ENCODE results near the gene RCOR2. TPM values are rescaled to one million over a fixed set of nuclear protein-coding genes. Genes with fewer than 3 reads are reported as not detected.

The RCOR2 gene
- total and polyA plus RNA-seq, 2 of the 4 experiments (the other 2 are of a cell fraction) = 0.90 to 2.0 TPM

- intact Hi-C loops (cut with micrococcal nuclease) = no loop called here
- DNase-seq = peak; percentile 31
Observed at GRCh38 chr11:63961608-63962412, 44.8 kb upstream of the RCOR2 start.

More at GRCh38 chr11:63961608-63962412, 44.8 kb upstream of the RCOR2 start:
- Histone ChIP-seq H2BK120ac (ENCODE audit: low read depth, low read length) (no peak overlapping the region), H2BK15ac (ENCODE audit: low read depth, low read length) (no peak overlapping the region), H3K27me3 (ENCODE audit: control insufficient read depth, insufficient read depth, low read length) (no peaks in the 10 kb centered on the region), H2AK9ac (replicated peaks; ENCODE audit: low read depth, low read length, poor library complexity) (no peak overlapping the region), H4K5ac (ENCODE audit: low read depth, low read length) (no peak overlapping the region; the same call in 1 of the 2 replicates), H3K9me3 (ENCODE audit: control insufficient read depth, insufficient read depth, low read length) (no peaks in the 10 kb centered on the region), H3K9ac (ENCODE audit: low read depth, low read length) (no peak overlapping the region; the same call in 1 of the 2 replicates), H3K9me1 (ENCODE audit: insufficient read depth, low read length) (no peaks in the 10 kb centered on the region), H3K36me3 (ENCODE audit: control insufficient read depth, insufficient read depth, low read length) (no peaks in the 10 kb centered on the region; the same call in 1 of the 2 replicates), H3K4me2 (ENCODE audit: low read depth, low read length) (no peak overlapping the region; the same call in 1 of the 2 replicates), H3K4ac (ENCODE audit: low read depth, low read length) (no peak overlapping the region; the same call in 1 of the 2 replicates), H3K56ac (ENCODE audit: extremely low read depth, insufficient read depth, low read length) (no peak overlapping the region), H2AFZ (replicated peaks; ENCODE audit: low read length, poor library complexity) (peak overlapping the region; percentile 40), H2BK5ac (ENCODE audit: low read depth, low read length, poor library complexity, severe bottlenecking) (no peak overlapping the region), H3K23ac (ENCODE audit: low read depth, low read length) (no peak overlapping the region), H3K14ac (replicated peaks; ENCODE audit: low read depth, low read length) (no peak overlapping the region), H2AK5ac (ENCODE audit: low read depth, low read length) (no peak overlapping the region), H2BK20ac (ENCODE audit: low read depth, low read length) (no peak overlapping the region), H3K4me3 (ENCODE audit: insufficient read depth, low read depth, low read length) (no peak overlapping the region), H4K20me1 (ENCODE audit: insufficient read depth, low read length) (no peaks in the 10 kb centered on the region), H4K8ac (ENCODE audit: low read depth in 2 of 2, low read length in 2 of 2) (0 out of 4 replicates have a peak overlapping the region, but pooled peaks of 1 of the 2 experiments have one; percentile 39), H3K79me1 (ENCODE audit: low read depth in 1 of 2, low read length in 2 of 2) (no peaks in the 10 kb centered on the region), H4K91ac (ENCODE audit: insufficient read depth, low read depth, low read length) (no peak overlapping the region), H3K27ac (ENCODE audit: insufficient read depth, low read length) (no peak overlapping the region), H3K4me1 (ENCODE audit: control insufficient read depth, insufficient read depth, low read length) (peaks cover 7% of the 10 kb centered on the region; the same call in 1 of the 2 replicates), H3K18ac (ENCODE audit: low read depth, low read length) (no peak overlapping the region; the same call in 1 of the 2 replicates)
- no TSS peak for BruUV-seq (replicated peaks)
- in situ Hi-C loops (cut with MboI; ENCODE audit: low sequenced_read_pairs) = no loop called here
- CTCF ChIA-PET = interaction anchor here (0.6 to 0.7 kb wide), 2 partner anchors 18 to 179 kb away, joined by 3 read pairs; no protein-coding TSS in a partner anchor
- peak; percentile 88 for ATAC-seq (ENCODE audit: low read depth)
- no peak for TF ChIP-seq RAD21 (IDR thresholded peaks at IDR 0.05; ENCODE audit: low read length)
- no peak for TF ChIP-seq CEBPB (IDR thresholded peaks at IDR 0.05; ENCODE audit: low read depth, low read length)
- TF ChIP-seq MXI1 (IDR thresholded peaks at IDR 0.05; ENCODE audit: borderline replicate concordance, low read depth, low read length) = no peak
- no peak for TF ChIP-seq RFX5 (IDR thresholded peaks at IDR 0.05; ENCODE audit: low read depth, low read length)
- no peak for TF ChIP-seq FOS (IDR thresholded peaks at IDR 0.05; ENCODE audit: low read depth, low read length)
- TF ChIP-seq SMC3 (IDR thresholded peaks at IDR 0.05; ENCODE audit: low read depth, low read length) = no peak
- TF ChIP-seq, protein P1, sequence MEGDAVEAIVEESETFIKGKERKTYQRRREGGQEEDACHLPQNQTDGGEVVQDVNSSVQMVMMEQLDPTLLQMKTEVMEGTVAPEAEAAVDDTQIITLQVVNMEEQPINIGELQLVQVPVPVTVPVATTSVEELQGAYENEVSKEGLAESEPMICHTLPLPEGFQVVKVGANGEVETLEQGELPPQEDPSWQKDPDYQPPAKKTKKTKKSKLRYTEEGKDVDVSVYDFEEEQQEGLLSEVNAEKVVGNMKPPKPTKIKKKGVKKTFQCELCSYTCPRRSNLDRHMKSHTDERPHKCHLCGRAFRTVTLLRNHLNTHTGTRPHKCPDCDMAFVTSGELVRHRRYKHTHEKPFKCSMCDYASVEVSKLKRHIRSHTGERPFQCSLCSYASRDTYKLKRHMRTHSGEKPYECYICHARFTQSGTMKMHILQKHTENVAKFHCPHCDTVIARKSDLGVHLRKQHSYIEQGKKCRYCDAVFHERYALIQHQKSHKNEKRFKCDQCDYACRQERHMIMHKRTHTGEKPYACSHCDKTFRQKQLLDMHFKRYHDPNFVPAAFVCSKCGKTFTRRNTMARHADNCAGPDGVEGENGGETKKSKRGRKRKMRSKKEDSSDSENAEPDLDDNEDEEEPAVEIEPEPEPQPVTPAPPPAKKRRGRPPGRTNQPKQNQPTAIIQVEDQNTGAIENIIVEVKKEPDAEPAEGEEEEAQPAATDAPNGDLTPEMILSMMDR (conservative IDR thresholded peaks at IDR 0.05; ENCODE audit: low read depth, low read length) = no peak
- no peak for TF ChIP-seq RCOR1 (IDR thresholded peaks at IDR 0.05; ENCODE audit: insufficient replicate concordance, low read length)
- TF ChIP-seq, protein P2, sequence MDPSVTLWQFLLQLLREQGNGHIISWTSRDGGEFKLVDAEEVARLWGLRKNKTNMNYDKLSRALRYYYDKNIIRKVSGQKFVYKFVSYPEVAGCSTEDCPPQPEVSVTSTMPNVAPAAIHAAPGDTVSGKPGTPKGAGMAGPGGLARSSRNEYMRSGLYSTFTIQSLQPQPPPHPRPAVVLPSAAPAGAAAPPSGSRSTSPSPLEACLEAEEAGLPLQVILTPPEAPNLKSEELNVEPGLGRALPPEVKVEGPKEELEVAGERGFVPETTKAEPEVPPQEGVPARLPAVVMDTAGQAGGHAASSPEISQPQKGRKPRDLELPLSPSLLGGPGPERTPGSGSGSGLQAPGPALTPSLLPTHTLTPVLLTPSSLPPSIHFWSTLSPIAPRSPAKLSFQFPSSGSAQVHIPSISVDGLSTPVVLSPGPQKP (IDR thresholded peaks at IDR 0.05; ENCODE audit: borderline replicate concordance, low read depth, low read length) = no peak
- no peak for TF ChIP-seq CHD1 (IDR thresholded peaks at IDR 0.05; ENCODE audit: low read depth, low read length)
- no peak; the same call in 1 of the 2 replicates for TF ChIP-seq MAZ (IDR thresholded peaks at IDR 0.05; ENCODE audit: borderline replicate concordance, low read depth, low read length)
- POLR2A ChIA-PET (ENCODE audit: unreplicated experiment) = interaction anchor here (0.6 kb wide), 1 partner anchor 26 kb away, joined by 7 read pairs; no protein-coding TSS in a partner anchor
- dilution Hi-C loops (cut with HindIII; ENCODE audit: low sequenced_read_pairs, unreplicated experiment) = no loop called here
- 59% methylated on average over 5 of the region's 19 CpGs; no CpG with 5 or more reads in 1 of the 2 experiments for WGBS, 2 experiments (ENCODE audit: extremely low coverage in 2 of 2, insufficient read length in 1 of 2)
